AG04450 (cell line): Measurements from ENCODE around the gene PARD3. TPM values are rescaled to one million over a fixed set of nuclear protein-coding genes. Genes with fewer than 3 reads are reported as not detected.

Source experiments
- CTCF ChIA-PET: fragments of 300-600, 350-600 bp; formaldehyde crosslinking; extraction: SDS; loops from one replicate; lab custom pipeline; 2022; ENCODE audit warnings: antibody characterized with exemption, inconsistent platforms; lab: Charles Lee
- POLR2A ChIA-PET: fragments of 350-600 bp; formaldehyde crosslinking; extraction: SDS; loops from one replicate; lab custom pipeline; 2021; ENCODE audit warnings: antibody characterized with exemption, inconsistent platforms; lab: Yijun Ruan, JAX
- DNase-seq: peaks from one replicate; pipeline ENCODE4 v3.0.0-alpha.2; 2011; ENCODE audit warnings: low read depth, low spot score
- H3K27ac ChIP-seq: one replicate; pipeline ENCODE4 v1.5.1; 2012; ENCODE audit warnings: low read depth, low read length, control low read depth
- H3K27me3 ChIP-seq: one replicate; pipeline ENCODE4 v1.6.0; 2012; ENCODE audit warnings: low read length; ENCODE audit not compliant: control insufficient read depth, insufficient read depth
- H3K4me3 ChIP-seq: 2 replicates; pipeline ENCODE4 v1.5.1; 2011; ENCODE audit warnings: mild to moderate bottlenecking, low read depth, low read length, control low read depth
- H3K9me3 ChIP-seq: 2 replicates; pipeline ENCODE4 v1.5.1; 2012; ENCODE audit warnings: low read length; ENCODE audit not compliant: control insufficient read depth, insufficient read depth
- CTCF ChIP-seq: IDR thresholded peaks from 2 replicates; pipeline ENCODE4 v1.5.1; 2011; ENCODE audit warnings: low read depth, low read length, control low read depth, inconsistent platforms
- polyA plus RNA-seq: library from polyadenylated mRNA; depleted of rRNA; stranded (reverse); fragments of >200 nt; gene quantifications from 2 replicates; pipeline ENCODE4 v1.2.3, GENCODE V29; 2011

Gene PARD3
- polyA plus RNA-seq, 1 experiment: 43.1 TPM

GRCh38 chr10:34231441-34232180 is 583.5 kb downstream of the PARD3 start:
- ChIA-PET CTCF (interaction anchor here (2.2 kb wide), 1 partner anchor 407 kb away, joined by 5 read pairs; no protein-coding TSS in a partner anchor), POLR2A (interaction anchor here (0.6 kb wide), 1 partner anchor 1508 kb away, joined by 4 read pairs; no protein-coding TSS in a partner anchor)
- H3K27ac ChIP-seq: no peak overlapping the region
- no peaks in the 10 kb centered on the region for H3K9me3 ChIP-seq
- H3K27me3 ChIP-seq: no peaks in the 10 kb centered on the region
- TF ChIP-seq CTCF: no peak
- no peak for DNase-seq
- H3K4me3 ChIP-seq: no peak overlapping the region

GRCh38 chr10:34229917-34230316 is 585.2 kb downstream of the PARD3 start:
- ChIA-PET CTCF (interaction anchor here (2.2 kb wide), 1 partner anchor 409 kb away, joined by 5 read pairs; no protein-coding TSS in a partner anchor), POLR2A (interaction anchor here (0.8 kb wide), 1 partner anchor 744 kb away, joined by 4 read pairs; no protein-coding TSS in a partner anchor)
- no peak for DNase-seq
- Histone ChIP-seq H3K4me3 (no peak overlapping the region), H3K27me3 (no peaks in the 10 kb centered on the region), H3K27ac (no peak overlapping the region), H3K9me3 (no peaks in the 10 kb centered on the region)
- TF ChIP-seq CTCF: no peak

GRCh38 chr10:34228066-34228465 is 587.0 kb downstream of the PARD3 start:
- no peak for TF ChIP-seq CTCF
- H3K27me3 ChIP-seq: no peaks in the 10 kb centered on the region
- H3K4me3 ChIP-seq: no peak overlapping the region
- no peaks in the 10 kb centered on the region for H3K9me3 ChIP-seq
- ChIA-PET POLR2A (no interaction called here), CTCF (interaction anchor here (0.6 to 1.4 kb wide), 3 partner anchors 9 to 410 kb away, joined by 3 to 4 read pairs (median 4); no protein-coding TSS in a partner anchor)
- DNase-seq: no peak
- no peak overlapping the region for H3K27ac ChIP-seq

- H3K4me3 ChIP-seq: no peak overlapping the region
- H3K27me3 ChIP-seq: no peaks in the 10 kb centered on the region
- no peak for DNase-seq
- no peak for TF ChIP-seq CTCF
- ChIA-PET CTCF (interaction anchor here (0.7 to 1.0 kb wide), 3 partner anchors 15 to 132 kb away, joined by 3 read pairs; no protein-coding TSS in a partner anchor), POLR2A (interaction anchor here (0.5 kb wide), 1 partner anchor 442 kb away, joined by 3 read pairs; no protein-coding TSS in a partner anchor)
- no peaks in the 10 kb centered on the region for H3K9me3 ChIP-seq
- no peak overlapping the region for H3K27ac ChIP-seq
These were observed 590.5 kb downstream of the PARD3 start for GRCh38 chr10:34224639-34225038.

GRCh38 chr10:34223658-34224057 is 591.4 kb downstream of the PARD3 start:
- no peaks in the 10 kb centered on the region for H3K27me3 ChIP-seq
- H3K4me3 ChIP-seq: no peak overlapping the region
- ChIA-PET CTCF (interaction anchor here (0.6 kb wide), 1 partner anchor 903 kb away, joined by 3 read pairs; the partner anchor contains the start of gene CREM), POLR2A (no interaction called here)
- H3K9me3 ChIP-seq: no peaks in the 10 kb centered on the region
- no peak for DNase-seq
- TF ChIP-seq CTCF: no peak
- no peak overlapping the region for H3K27ac ChIP-seq
